PC-9 (cell line): ENCODE data around the gene SLC48A1.
"Not testable (repeated sequence)": the region's sequence is repeated elsewhere in the genome, so short reads cannot be mapped to it uniquely, and the experiment has no call there.

Experiments
- CTCF ChIP-seq: fragments of 200-600 bp; sonication (generic); conservative IDR thresholded peaks from 2 replicates; pipeline ENCODE4 v1.6.1; 2017; ENCODE audit warnings: mixed run types, antibody characterized with exemption, mild to moderate bottlenecking, moderate library complexity
- EZH2 ChIP-seq: fragments of 200-600 bp; sonication (generic); IDR thresholded peaks from 2 replicates; pipeline ENCODE4 v1.8.0; 2017; ENCODE audit warnings: antibody characterized with exemption, low read depth

DNA sequence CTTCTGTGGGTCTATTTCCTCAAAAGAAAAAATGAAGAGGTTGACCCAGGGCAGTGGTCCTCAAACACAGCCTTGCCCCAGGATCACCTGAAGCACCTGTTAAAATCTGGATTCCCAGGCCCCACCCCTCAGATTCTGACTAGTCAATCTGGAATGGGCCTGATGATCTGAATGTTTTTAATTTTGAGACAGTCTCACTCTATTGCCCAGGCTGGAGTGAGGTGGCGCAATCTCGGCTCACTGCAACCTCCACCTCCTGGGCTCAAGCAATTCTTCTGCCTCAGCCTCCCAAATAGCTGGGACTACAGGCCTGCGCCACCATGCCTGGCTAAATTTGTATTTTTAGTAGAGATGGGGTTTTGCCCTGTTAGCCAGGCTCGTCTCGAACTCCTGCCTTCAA, 42.4 kb downstream of the SLC48A1 start:
- TF ChIP-seq CTCF, EZH2: not testable (repeated sequence)
